Measurements from ENCODE around the gene NUDT21.
"Not testable (repeated sequence)": the region's sequence is repeated elsewhere in the genome, so short reads cannot be mapped to it uniquely, and the experiment has no call there.

Gene NUDT21

DNA sequence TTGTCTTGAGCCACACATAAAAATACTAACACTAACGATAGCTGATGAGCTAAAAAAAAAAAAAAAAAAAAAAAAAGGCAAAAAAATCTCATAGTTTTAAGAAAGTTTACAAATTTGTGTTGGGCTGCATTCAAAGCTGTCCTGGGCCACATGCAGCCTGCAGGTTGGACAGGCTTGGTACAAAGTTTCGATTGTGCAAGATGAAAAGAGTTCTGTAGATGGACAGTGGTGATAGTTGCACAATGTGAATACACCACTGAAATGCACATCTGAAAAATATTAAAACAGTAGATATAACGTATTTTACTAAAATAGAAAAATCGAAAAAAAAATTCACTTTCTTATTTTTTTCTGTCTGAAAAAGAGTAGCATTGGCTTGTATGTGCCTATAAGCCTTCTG is 68.7 kb downstream of the NUDT21 start:
- DNase-seq (ENCODE audit: insufficient read length, low spot score) (no peak), FAIRE-seq (no peak)

DNA sequence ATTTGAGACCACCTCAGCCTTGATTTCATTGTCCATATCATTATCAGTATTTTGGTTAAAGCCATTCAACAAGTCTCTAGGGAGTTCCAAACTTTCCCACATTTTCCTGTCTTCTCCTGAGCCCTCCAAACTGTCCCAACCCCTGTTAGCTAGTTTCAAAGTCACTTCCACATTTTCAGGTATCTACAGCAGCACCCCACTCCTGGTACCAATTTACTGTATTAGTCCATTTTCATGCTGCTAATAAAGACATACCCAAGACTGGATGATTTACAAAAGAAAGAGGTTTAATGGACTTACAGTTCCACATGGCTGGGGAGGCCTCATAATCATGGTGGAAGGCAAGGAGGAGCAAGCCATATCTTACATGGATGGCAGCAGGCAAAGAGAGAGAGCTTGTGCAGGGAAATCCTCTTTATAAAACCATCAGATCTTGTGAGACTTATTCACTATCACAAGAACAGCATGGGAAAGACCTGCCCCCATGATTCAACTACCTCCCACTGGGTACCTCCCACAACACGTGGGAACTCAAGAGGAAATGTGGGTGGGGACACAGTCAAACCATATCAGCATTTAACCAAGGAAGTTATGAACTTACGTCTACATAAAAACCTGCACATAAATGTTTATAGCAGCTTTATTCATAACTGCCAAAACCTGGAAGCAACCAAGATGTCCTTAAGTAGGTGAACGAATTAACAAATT is 70.2 kb downstream of the NUDT21 start:
- FAIRE-seq; DNase-seq (ENCODE audit: insufficient read length, low spot score): not testable (repeated sequence)

All from HTR-8/SVneo (cell line).